Upper lobe of left lung (tissue), 6 donors: ENCODE data around the gene SLCO3A1. TPM values are rescaled to one million over a fixed set of nuclear protein-coding genes. Genes with fewer than 3 reads are reported as not detected.

Experiments used
- ATAC-seq, 2 donors: fragments of 200-7000 bp; cut with Tn5 transposase; one replicate each; pipeline ENCODE4 v1.9.1; 2022; ENCODE audit warnings: mild to moderate bottlenecking in 2 of 2, moderate library complexity in 2 of 2; ENCODE audit not compliant: low FRiP score in 2 of 2
- DNase-seq, 2 donors: peaks; one replicate each; pipeline ENCODE4 v3.0.0-alpha.2; 2019 to 2020
- H3K27ac ChIP-seq, 4 donors: fragments of 200-600 bp; sonication (generic); one replicate each; pipeline ENCODE4 v1.5.1; 2016 to 2019
- H3K27me3 ChIP-seq, 4 donors: fragments of 200-600 bp; sonication (generic); one replicate each; pipeline ENCODE4 v1.5.1; 2017 to 2019
- H3K36me3 ChIP-seq, 4 donors: fragments of 200-600 bp; sonication (generic); one replicate each; pipeline ENCODE4 v1.5.1; 2016 to 2019
- H3K4me1 ChIP-seq, 4 donors: fragments of 200-600 bp; sonication (generic); one replicate each; pipeline ENCODE4 v1.5.1; 2018 to 2019
- H3K4me3 ChIP-seq, 4 donors: fragments of 200-600 bp; sonication (generic); one replicate each; pipeline ENCODE4 v1.5.1; 2017 to 2019; ENCODE audit warnings: mild to moderate bottlenecking in 2 of 4, moderate library complexity in 1 of 4
- H3K9me3 ChIP-seq, 4 donors: fragments of 200-600 bp; sonication (generic); one replicate each; pipeline ENCODE4 v1.5.1; 2018 to 2019
- CTCF ChIP-seq, 6 experiments: fragments of 450-650 bp in 4 of 6; fragments of 200-600 bp in 2 of 6; sonication (generic) in 2 of 6; IDR thresholded peaks; one replicate each; pipeline ENCODE4 v1.5.1; 2016 to 2019; ENCODE audit warnings: antibody characterized with exemption in 6 of 6
- EP300 ChIP-seq, 4 donors: sonication (generic); formaldehyde crosslinking; IDR thresholded peaks; one replicate each; pipeline ENCODE4 v1.5.1; 2017; ENCODE audit warnings: antibody characterized with exemption in 4 of 4, control low read depth in 2 of 4
- POLR2A ChIP-seq, 4 donors: fragments of 450-650 bp; IDR thresholded peaks; one replicate each; pipeline ENCODE4 v1.5.1; 2016 to 2017; ENCODE audit warnings: antibody characterized with exemption in 4 of 4, mild to moderate bottlenecking in 2 of 4
- POLR2AphosphoS5 ChIP-seq, 2 donors: sonication (generic); formaldehyde crosslinking; IDR thresholded peaks; one replicate each; pipeline ENCODE4 v1.5.1; 2017; ENCODE audit warnings: antibody characterized with exemption in 2 of 2
- WGBS, 2 donors: methylation state at CpG; one replicate each; pipeline ENCODE4 v1.1.5; 2017 to 2018; 5-methylcytosine and 5-hydroxymethylcytosine counted together
- total RNA-seq, 6 donors: library from RNA; depleted of rRNA in 4 of 6; stranded (reverse); fragments of >200 nt in 4 of 6; gene quantifications; one replicate each; pipeline versions ENCODE4 v1.1.0 to v1.2.1, GENCODE V29; 2016 to 2021
- donor health status: DM: no; HTN: no; CAD: no; lungs with moderate emphysema.
- donor health status: DM: no; HTN: yes; CAD: no; lungs with severe emphysema.

SLCO3A1 gene
- total RNA-seq, 6 donors from 2014 or later, result 29.3 to 56.6 (median 46.7) TPM

GRCh38 chr15:92111291-92111690 is 257.8 kb downstream of the SLCO3A1 start:
- Histone ChIP-seq H3K27me3 (no peaks in the 10 kb centered on the region), H3K36me3 (peaks cover 0 to 8% (median 2%) of the 10 kb centered on the region in 4 donors), H3K4me1 (no peaks in the 10 kb centered on the region), H3K9me3 (no peaks in the 10 kb centered on the region), H3K4me3 (no peak overlapping the region), H3K27ac (no peak overlapping the region)
- no peak for TF ChIP-seq EP300 (IDR thresholded peaks at IDR 0.05)
- no peak for TF ChIP-seq POLR2A (IDR thresholded peaks at IDR 0.05)
- TF ChIP-seq CTCF (IDR thresholded peaks at IDR 0.05), result no peak
- no peak for TF ChIP-seq POLR2AphosphoS5 (IDR thresholded peaks at IDR 0.05)
- ATAC-seq (no peak), DNase-seq (no peak)
- 42 to 51% methylated on average over 3 of the region's 3 CpGs for WGBS, 2 donors

- no peak overlapping the region for H3K27ac ChIP-seq
- H3K36me3 ChIP-seq, result peaks cover 0 to 8% (median 2%) of the 10 kb centered on the region in 4 donors
- H3K9me3 ChIP-seq, result no peaks in the 10 kb centered on the region
- no peak overlapping the region for H3K4me3 ChIP-seq
- DNase-seq (no peak), ATAC-seq (no peak)
- no peak for TF ChIP-seq POLR2AphosphoS5 (IDR thresholded peaks at IDR 0.05)
- TF ChIP-seq CTCF (IDR thresholded peaks at IDR 0.05), result no peak
- no peak for TF ChIP-seq EP300 (IDR thresholded peaks at IDR 0.05)
- TF ChIP-seq POLR2A (IDR thresholded peaks at IDR 0.05), result no peak
- H3K4me1 ChIP-seq, result no peaks in the 10 kb centered on the region
- no peaks in the 10 kb centered on the region for H3K27me3 ChIP-seq
- 85 to 91% methylated on average over 1 of the region's 1 CpG for WGBS, 2 donors
These were observed 258.2 kb downstream of the SLCO3A1 start for GRCh38 chr15:92111751-92112150.

GRCh38 chr15:92112180-92112579 is 258.7 kb downstream of the SLCO3A1 start:
- Histone ChIP-seq H3K36me3 (peaks cover 0 to 4% (median 2%) of the 10 kb centered on the region in 4 donors), H3K27me3 (no peaks in the 10 kb centered on the region), H3K27ac (no peak overlapping the region), H3K9me3 (no peaks in the 10 kb centered on the region), H3K4me1 (peaks cover 0 to 4% (median under 1%) of the 10 kb centered on the region in 4 donors), H3K4me3 (no peak overlapping the region)
- DNase-seq (no peak), ATAC-seq (peak in 1 of 2 donors; percentile 58)
- TF ChIP-seq CTCF (IDR thresholded peaks at IDR 0.05) (no peak), POLR2A (IDR thresholded peaks at IDR 0.05) (no peak), EP300 (IDR thresholded peaks at IDR 0.05) (no peak), POLR2AphosphoS5 (IDR thresholded peaks at IDR 0.05) (no peak)
- whole genome bisulfite sequencing, 2 donors, result 84 to 88% methylated on average over 2 to 3 of the region's 3 CpGs

- no peak for TF ChIP-seq POLR2AphosphoS5 (IDR thresholded peaks at IDR 0.05)
- Histone ChIP-seq H3K4me3 (no peak overlapping the region), H3K27ac (no peak overlapping the region), H3K27me3 (no peaks in the 10 kb centered on the region), H3K36me3 (peaks cover 0 to 4% (median 2%) of the 10 kb centered on the region in 4 donors), H3K9me3 (no peaks in the 10 kb centered on the region), H3K4me1 (peaks cover 0 to 6% (median 4%) of the 10 kb centered on the region in 4 donors)
- 85 to 92% methylated on average over 2 to 3 of the region's 3 CpGs for WGBS, 2 donors
- no peak for DNase-seq
- no peak for ATAC-seq
These were observed 259.2 kb downstream of the SLCO3A1 start for GRCh38 chr15:92112711-92113110.

GRCh38 chr15:92113832-92114231 is 260.3 kb downstream of the SLCO3A1 start:
- no peak for TF ChIP-seq CTCF (IDR thresholded peaks at IDR 0.05)
- no peak for TF ChIP-seq POLR2A (IDR thresholded peaks at IDR 0.05)
- no peak for TF ChIP-seq POLR2AphosphoS5 (IDR thresholded peaks at IDR 0.05)
- DNase-seq (no peak), ATAC-seq (no peak)
- H3K27ac ChIP-seq, result no peak overlapping the region
- H3K4me3 ChIP-seq, result no peak overlapping the region
- H3K9me3 ChIP-seq, result no peaks in the 10 kb centered on the region
- no peaks in the 10 kb centered on the region for H3K27me3 ChIP-seq
- peaks cover 0 to 4% (median 2%) of the 10 kb centered on the region in 4 donors for H3K36me3 ChIP-seq
- WGBS, 2 donors, result 97 to 100% methylated on average over 2 of the region's 3 CpGs
- H3K4me1 ChIP-seq, result peaks cover 0 to 6% (median 4%) of the 10 kb centered on the region in 4 donors
